HL-60/S4 (cell line): ENCODE results near the gene FNBP1.
"Not testable (repeated sequence)": the region's sequence is repeated elsewhere in the genome, so short reads cannot be mapped to it uniquely, and the experiment has no call there.

ENCODE experiments used
- in situ Hi-C: fragments of 300-500 bp; cut with MboI; formaldehyde crosslinking; loops from 2 replicates; pipeline ENCODE4 v1.14.3; 2022; ENCODE audit warnings: low sequenced_read_pairs

Gene FNBP1

GRCh38 chr9:129962451-129962864, 80.5 kb downstream of the FNBP1 start:
- in situ Hi-C loops: no loop called here

- in situ Hi-C loops: no loop called here
Measured at GRCh38 chr9:129958796-129959195, 84.2 kb downstream of the FNBP1 start.

- in situ Hi-C loops: no loop called here
Measured at GRCh38 chr9:129954868-129955550, 88.0 kb downstream of the FNBP1 start.

- in situ Hi-C loops: no loop called here
Measured at GRCh38 chr9:129953736-129954135, 89.3 kb downstream of the FNBP1 start.

DNA sequence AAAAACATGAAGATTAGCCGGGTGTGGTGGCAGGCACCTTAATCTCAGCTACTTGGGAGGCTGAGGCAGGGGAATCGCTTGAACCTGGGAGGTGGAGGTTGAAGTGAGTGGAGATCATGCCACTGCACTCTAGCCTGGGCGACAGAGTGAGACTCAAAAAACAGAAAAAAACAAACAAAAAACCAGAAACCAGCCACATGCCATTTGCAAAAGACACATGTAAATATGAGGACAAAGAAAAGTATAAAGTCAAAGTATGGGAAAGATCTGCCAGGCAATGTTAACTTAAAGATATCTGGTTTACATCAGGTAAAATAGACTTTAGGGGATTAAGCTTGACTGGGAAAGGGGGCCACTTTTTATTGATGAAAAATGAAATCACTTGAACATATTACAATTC, 90.7 kb downstream of the FNBP1 start:
- in situ Hi-C loops: no loop called here

DNA sequence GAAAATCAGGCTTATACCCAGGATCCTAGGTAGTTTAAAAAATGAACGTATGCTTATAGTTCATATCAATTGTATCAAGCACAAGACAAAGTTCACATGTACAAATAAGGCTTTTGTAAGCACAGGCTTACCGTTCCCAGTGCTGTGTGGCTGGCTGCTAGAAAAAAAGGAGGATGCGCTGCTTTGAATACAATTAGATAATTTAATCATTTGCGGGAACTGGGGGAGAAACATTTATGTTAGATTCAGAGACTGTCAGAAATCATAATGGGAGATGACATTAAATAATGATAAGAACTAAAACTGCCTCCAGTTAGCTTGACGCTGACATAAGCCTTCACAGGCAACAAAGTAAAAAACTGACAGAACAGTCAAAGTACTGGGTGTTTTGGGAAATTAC, 93.2 kb downstream of the FNBP1 start:
- in situ Hi-C loops: no loop called here

- in situ Hi-C loops: not testable (repeated sequence)
Measured at GRCh38 chr9:129948626-129949025, 94.4 kb downstream of the FNBP1 start.

DNA sequence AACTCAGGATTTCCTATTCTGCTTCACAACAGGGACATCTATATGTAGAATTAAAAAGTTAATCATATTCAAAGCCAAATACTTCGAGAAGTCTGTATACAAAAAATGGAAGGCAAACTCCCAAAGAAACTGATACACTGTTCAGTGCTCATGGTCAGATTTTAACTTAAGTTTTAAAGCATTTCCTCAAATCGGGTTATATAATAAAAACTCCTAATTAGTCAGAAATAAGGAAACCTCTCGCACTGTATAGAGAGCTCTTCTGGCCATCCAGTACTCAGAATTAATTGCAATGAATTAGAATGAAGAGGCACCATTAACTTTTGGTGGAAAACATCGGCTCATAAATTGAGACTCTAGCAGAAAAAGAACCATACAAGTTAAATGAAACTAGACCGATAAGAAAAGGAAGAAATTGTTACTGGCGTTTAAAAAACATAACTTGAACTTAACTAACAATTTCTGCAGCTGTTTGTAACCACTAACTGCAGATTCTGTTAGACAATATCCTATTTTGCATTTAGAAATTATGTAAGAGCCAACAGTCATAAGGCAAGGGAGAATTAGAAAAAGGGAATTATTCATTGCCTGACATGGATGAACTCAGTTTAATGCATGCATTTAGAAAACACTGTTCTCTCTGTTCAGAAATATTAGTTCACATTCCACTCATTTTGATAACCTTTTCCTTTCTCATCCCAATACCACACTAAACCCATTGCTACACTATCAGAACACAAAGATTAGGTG, 96.6 kb downstream of the FNBP1 start:
- in situ Hi-C loops: no loop called here

- in situ Hi-C loops: no loop called here
Measured at GRCh38 chr9:129945314-129945713, 97.7 kb downstream of the FNBP1 start.

GRCh38 chr9:129944506-129945116, 98.4 kb downstream of the FNBP1 start:
- in situ Hi-C loops: no loop called here

GRCh38 chr9:129939431-129939830, 103.6 kb downstream of the FNBP1 start:
- in situ Hi-C loops: no loop called here

- in situ Hi-C loops: no loop called here
Measured at GRCh38 chr9:129938291-129938979, 104.6 kb downstream of the FNBP1 start.

- in situ Hi-C loops: not testable (repeated sequence)
Measured at GRCh38 chr9:129937879-129938278, 105.1 kb downstream of the FNBP1 start.

DNA sequence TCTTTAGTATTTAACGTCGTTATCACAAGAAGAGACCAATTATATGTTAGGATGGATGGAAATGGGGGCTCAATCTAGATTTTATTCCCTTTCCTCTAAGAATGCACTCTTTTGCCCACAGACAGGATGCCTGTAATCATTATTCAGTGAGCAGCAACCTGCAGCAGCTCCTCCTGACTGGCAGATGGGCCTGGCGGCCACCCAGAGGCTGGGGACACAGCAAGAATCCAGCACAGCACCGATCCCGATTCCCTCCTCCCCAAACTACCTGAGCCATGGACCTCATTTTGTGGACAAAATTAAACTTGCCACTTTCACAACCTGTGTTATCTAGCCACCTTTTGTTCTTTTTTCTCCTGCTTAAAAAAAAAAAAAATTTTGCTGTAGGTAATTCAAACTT, 106.8 kb downstream of the FNBP1 start:
- in situ Hi-C loops: no loop called here

- in situ Hi-C loops: no loop called here
Measured at GRCh38 chr9:129934780-129935179, 108.2 kb downstream of the FNBP1 start.

DNA sequence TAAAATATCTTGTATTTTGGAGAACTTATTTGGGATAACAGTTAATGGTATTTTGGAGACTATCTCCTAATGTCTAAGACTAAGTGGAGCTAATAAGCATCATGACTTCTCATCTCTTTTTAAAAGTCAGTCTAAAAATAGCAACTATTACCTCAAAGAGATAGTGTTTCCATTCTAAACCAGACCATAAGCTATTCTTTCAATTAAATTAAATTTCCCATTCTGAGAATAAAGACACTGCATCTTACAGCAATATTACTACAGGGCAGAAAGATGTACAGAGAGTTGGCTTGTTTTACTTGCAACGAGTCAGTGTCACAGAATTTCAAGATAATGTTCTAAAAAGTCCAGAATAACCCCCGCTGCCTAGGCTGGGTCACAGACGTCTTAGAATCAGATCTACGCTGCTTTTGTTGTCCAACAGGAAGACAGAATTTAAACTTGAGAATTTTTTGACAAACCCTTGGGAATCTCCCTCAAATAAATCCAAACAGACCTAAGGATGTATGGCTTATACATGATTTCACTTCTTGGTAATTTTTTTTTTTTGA, 108.9 kb downstream of the FNBP1 start:
- in situ Hi-C loops: no loop called here

- in situ Hi-C loops: no loop called here
Measured at GRCh38 chr9:129933185-129934040, 109.6 kb downstream of the FNBP1 start.

- in situ Hi-C loops: no loop called here
Measured at GRCh38 chr9:129932303-129933151, 110.5 kb downstream of the FNBP1 start.

GRCh38 chr9:129930743-129931142, 112.2 kb downstream of the FNBP1 start:
- in situ Hi-C loops: no loop called here
